GM13976 (cell line): Measurements from ENCODE around the gene SLC5A9.

ENCODE experiments used
- DNase-seq: peaks from one replicate; pipeline ENCODE4 v3.0.0; 2012; ENCODE audit warnings: low spot score
- CTCF ChIP-seq: IDR thresholded peaks from 2 replicates; pipeline ENCODE4 v1.5.1; 2012; ENCODE audit warnings: borderline replicate concordance, mild to moderate bottlenecking; ENCODE audit not compliant: insufficient read depth; ENCODE audit errors: extremely low read depth, missing control alignments, control extremely low read depth
- in situ Hi-C: fragments of 300-500 bp; cut with MboI; formaldehyde crosslinking; loops from one replicate; pipeline ENCODE4 v1.12.0; 2022; ENCODE audit warnings: low sequenced_read_pairs, mixed read lengths, inconsistent platforms; ENCODE audit not compliant: unreplicated experiment

Gene SLC5A9

GRCh38 chr1:48225579-48225978 is 3.1 kb downstream of the SLC5A9 start:
- no peak for DNase-seq
- in situ Hi-C loops = no loop called here
- no peak for TF ChIP-seq CTCF

GRCh38 chr1:48227165-48228013 is 4.9 kb downstream of the SLC5A9 start:
- in situ Hi-C loops = no loop called here
- no peak for TF ChIP-seq CTCF
- DNase-seq = no peak

- in situ Hi-C loops = no loop called here
- no peak for DNase-seq
- TF ChIP-seq CTCF = no peak
Measured at GRCh38 chr1:48228156-48228555, 5.6 kb downstream of the SLC5A9 start.

- in situ Hi-C loops = no loop called here
- DNase-seq = no peak
Measured at GRCh38 chr1:48229317-48229716, 6.8 kb downstream of the SLC5A9 start.

GRCh38 chr1:48230236-48230635 is 7.7 kb downstream of the SLC5A9 start:
- TF ChIP-seq CTCF = no peak
- DNase-seq = no peak
- in situ Hi-C loops = no loop called here

More at GRCh38 chr1:48229317-48229716, 6.8 kb downstream of the SLC5A9 start:
- TF ChIP-seq CTCF = no peak

DNA sequence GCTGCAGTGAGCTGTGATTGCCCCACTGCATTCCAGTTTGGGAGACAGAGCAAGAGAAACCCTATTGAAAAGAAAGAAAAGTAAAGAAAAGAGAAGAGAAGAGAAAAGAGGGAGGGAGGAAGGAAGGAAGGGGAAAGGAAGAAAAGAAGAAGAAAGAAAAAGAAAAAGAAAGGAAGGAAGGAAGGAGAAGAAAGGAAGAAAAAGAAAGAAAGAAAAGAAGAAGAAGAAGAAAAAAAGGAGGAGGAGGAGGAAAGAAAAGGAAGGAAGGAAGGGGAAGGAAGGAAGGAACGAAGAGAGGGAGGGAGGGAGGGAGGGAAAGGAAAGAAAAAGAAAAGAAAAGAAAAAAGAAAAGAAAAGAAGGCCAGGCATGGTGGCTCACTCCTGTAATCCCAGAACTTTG is 10.2 kb downstream of the SLC5A9 start:
- in situ Hi-C loops = no loop called here
- no peak for TF ChIP-seq CTCF
- no peak for DNase-seq
